ENCODE data around the gene DCBLD1. TPM values are rescaled to one million over a fixed set of nuclear protein-coding genes. Genes with fewer than 3 reads are reported as not detected.

Gene DCBLD1
- total RNA-seq, 6 experiments from 2014 or later: 7.6 to 22.8 (median 10.8) TPM

DNA sequence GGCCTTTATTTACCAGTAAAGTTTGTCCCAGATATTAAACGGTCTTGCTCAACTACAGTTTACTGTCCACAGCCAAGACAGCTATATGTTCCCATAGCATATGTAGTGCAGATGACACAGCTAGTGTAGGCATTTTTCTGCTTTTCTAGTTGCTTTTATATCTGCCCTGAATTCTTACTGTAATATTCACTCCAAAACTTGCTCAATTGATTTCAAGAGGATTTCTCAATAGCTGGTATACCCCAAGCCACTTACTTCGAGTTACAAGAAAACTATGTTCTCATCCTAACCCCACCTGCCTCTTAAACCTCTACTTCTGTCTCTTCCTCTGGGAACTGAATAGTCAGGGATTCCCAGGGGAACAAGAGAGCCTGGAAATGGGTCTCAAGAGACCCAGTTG is 37.9 kb upstream of the DCBLD1 start:
- Histone ChIP-seq H3K4me3 (no peak overlapping the region), H3K9me3 (no peaks in the 10 kb centered on the region), H3K4me1 (peaks cover 0 to 15% (median 0%) of the 10 kb centered on the region in 4 donors), H3K36me3 (no peaks in the 10 kb centered on the region), H3K27ac (no peak overlapping the region), H3K27me3 (no peaks in the 10 kb centered on the region)
- TF ChIP-seq, protein P1, sequence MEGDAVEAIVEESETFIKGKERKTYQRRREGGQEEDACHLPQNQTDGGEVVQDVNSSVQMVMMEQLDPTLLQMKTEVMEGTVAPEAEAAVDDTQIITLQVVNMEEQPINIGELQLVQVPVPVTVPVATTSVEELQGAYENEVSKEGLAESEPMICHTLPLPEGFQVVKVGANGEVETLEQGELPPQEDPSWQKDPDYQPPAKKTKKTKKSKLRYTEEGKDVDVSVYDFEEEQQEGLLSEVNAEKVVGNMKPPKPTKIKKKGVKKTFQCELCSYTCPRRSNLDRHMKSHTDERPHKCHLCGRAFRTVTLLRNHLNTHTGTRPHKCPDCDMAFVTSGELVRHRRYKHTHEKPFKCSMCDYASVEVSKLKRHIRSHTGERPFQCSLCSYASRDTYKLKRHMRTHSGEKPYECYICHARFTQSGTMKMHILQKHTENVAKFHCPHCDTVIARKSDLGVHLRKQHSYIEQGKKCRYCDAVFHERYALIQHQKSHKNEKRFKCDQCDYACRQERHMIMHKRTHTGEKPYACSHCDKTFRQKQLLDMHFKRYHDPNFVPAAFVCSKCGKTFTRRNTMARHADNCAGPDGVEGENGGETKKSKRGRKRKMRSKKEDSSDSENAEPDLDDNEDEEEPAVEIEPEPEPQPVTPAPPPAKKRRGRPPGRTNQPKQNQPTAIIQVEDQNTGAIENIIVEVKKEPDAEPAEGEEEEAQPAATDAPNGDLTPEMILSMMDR (IDR thresholded peaks at IDR 0.05): no peak
- no peak for TF ChIP-seq POLR2A (IDR thresholded peaks at IDR 0.05)
- DNase-seq (no peak), ATAC-seq (no peak)
- WGBS (ENCODE audit: insufficient coverage, low coverage, low lambda C conversion rate, missing lambda C conversion rate): 33% methylated on average over 2 of the region's 2 CpGs
- intact Hi-C loops (cut with DNase I): no loop called here

DNA sequence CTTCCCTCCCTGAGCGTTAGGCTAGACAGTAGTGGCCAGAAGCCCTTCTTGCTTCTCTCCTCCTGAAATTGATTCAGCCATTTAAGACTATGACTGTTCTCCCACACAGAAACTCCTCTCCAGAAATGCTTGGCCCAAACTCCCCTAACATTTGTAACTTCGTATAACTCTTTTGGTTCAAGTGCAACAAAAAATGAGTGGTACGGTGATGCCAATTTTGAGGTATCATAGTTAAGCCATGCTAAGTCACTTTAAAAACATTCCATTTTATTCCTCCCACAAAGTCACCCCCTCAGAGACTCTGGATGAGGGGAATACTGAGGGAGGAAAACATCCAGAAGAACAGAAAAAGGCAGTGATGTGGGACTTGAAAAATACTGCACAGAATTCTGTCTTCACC is 35.6 kb upstream of the DCBLD1 start:
- 65% methylated on average over 3 of the region's 3 CpGs for WGBS (ENCODE audit: insufficient coverage, low coverage, low lambda C conversion rate, missing lambda C conversion rate)
- ATAC-seq: no peak
- no peak overlapping the region for H3K27ac ChIP-seq

DNA sequence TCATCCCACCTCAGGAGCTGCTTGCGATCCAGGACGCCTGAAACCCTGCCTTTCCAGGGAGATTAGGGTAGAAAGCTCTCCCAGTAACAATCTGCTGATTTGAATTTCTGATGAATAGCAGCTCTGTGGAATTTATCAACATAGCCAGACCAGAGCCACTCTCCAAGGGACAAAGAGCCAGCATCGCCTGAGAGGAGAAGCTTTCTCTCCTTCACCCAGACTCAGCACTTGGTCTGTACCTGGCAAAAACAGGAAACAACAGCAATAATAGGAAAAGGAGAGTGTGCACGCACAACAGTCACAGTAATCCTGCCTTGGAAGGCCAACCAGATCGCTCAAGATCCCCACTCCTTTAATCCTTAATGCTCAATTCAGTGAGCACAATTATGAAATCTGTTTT is 34.5 kb upstream of the DCBLD1 start:
- ATAC-seq: no peak

More for the DNA sequence above, 35.6 kb upstream of the DCBLD1 start:
- Histone ChIP-seq H3K27me3 (no peaks in the 10 kb centered on the region), H3K36me3 (no peaks in the 10 kb centered on the region), H3K9me3 (no peaks in the 10 kb centered on the region), H3K4me1 (peaks cover 0 to 14% (median 0%) of the 10 kb centered on the region in 4 donors), H3K4me3 (no peak overlapping the region)
- intact Hi-C loops (cut with DNase I): no loop called here
- DNase-seq: no peak
- TF ChIP-seq, protein P1 (IDR thresholded peaks at IDR 0.05): no peak
- no peak for TF ChIP-seq POLR2A (IDR thresholded peaks at IDR 0.05)

DNA sequence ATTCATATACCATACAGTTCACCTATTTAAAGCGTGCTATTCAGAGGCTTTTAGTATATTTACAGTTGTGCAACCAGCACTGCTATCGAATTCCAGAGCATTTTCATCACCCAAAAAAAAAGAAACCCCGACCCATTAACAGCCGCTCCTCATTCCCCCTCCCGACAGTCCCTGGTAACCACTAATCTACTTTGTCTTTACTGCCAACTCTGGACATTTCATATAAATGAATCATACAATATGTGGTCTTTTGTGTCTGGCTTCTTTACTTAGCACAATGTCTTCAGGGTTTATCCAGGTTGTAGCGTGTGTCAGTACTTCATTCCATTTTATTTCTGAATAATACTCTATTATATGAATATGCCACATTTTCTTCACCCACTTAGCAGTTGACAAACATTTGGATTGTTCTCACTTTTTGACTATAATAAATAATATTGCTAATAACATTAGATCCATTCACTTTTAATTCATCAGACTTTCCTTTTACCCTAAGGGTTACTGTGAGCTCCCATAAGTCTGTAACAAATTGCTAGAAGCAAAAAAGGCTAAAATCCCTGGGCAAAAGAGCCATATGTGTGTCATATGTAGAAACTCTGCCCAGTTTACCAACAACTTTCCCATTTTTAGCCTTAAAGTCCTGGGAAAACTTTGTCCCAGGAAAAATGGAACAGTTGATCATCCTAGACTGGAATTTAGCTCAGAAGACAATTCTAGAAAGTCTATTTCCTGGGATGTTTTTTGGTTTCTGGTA is 33.6 kb upstream of the DCBLD1 start:
- Histone ChIP-seq H3K9me3 (no peaks in the 10 kb centered on the region), H3K4me1 (peaks cover 0 to 7% (median 0%) of the 10 kb centered on the region in 4 donors), H3K27me3 (no peaks in the 10 kb centered on the region), H3K4me3 (no peak overlapping the region), H3K36me3 (no peaks in the 10 kb centered on the region), H3K27ac (no peak overlapping the region)
- WGBS (ENCODE audit: insufficient coverage, low coverage, low lambda C conversion rate, missing lambda C conversion rate): 32% methylated on average over 6 of the region's 6 CpGs
- TF ChIP-seq, protein P1 (IDR thresholded peaks at IDR 0.05): no peak
- TF ChIP-seq POLR2A (IDR thresholded peaks at IDR 0.05): no peak
- ATAC-seq: peak in 2 of 4 donors; percentile 23 to 59
- no peak for DNase-seq
- intact Hi-C loops (cut with DNase I): no loop called here

More for the DNA sequence above, 34.5 kb upstream of the DCBLD1 start:
- DNase-seq: no peak
- Histone ChIP-seq H3K4me1 (peaks cover 0 to 7% (median 0%) of the 10 kb centered on the region in 4 donors), H3K9me3 (no peaks in the 10 kb centered on the region), H3K36me3 (no peaks in the 10 kb centered on the region), H3K27me3 (no peaks in the 10 kb centered on the region), H3K4me3 (no peak overlapping the region), H3K27ac (no peak overlapping the region)
- 61% methylated on average over 5 of the region's 5 CpGs for WGBS (ENCODE audit: insufficient coverage, low coverage, low lambda C conversion rate, missing lambda C conversion rate)
- intact Hi-C loops (cut with DNase I): no loop called here
- TF ChIP-seq, protein P1 (IDR thresholded peaks at IDR 0.05): no peak
- TF ChIP-seq POLR2A (IDR thresholded peaks at IDR 0.05): no peak
